ENCODE data around the gene SUCLA2.

GRCh38 chr13:47962237-47962636 lies 38.8 kb downstream of the SUCLA2 start:
- TF ChIP-seq POLR2A (IDR thresholded peaks at IDR 0.05), result no peak
- no peak for TF ChIP-seq CTCF (IDR thresholded peaks at IDR 0.05)
- TF ChIP-seq POLR2AphosphoS5 (IDR thresholded peaks at IDR 0.05), result no peak
- TF ChIP-seq EP300 (IDR thresholded peaks at IDR 0.05), result no peak
